Stimulated activated CD8-positive, alpha-beta memory T cell treated with anti-CD3 and anti-CD28 coated beads, Interleukin-15, amount 100 ng/mL, for 4 hours (primary cell): Measurements from ENCODE around the gene MRPL58.
A peak's percentile ranks its signal among the peaks of the same experiment; 100 is the strongest.

Experiments
- DNase-seq, 2 donors: peaks; one replicate each; pipeline ENCODE4 v3.0.0-alpha.2; 2020; ENCODE audit warnings: low read depth in 2 of 2

MRPL58 gene

GRCh38 chr17:75046407-75047289 is 34.2 kb downstream of the MRPL58 start, which contains the start of the genes ATP5PD and KCTD2:
Gene ATP5PD (minus strand): TSS chr17:75046969. CDS start chr17:75042650, 4,319 bp downstream.
Gene KCTD2 (plus strand): TSS chr17:75047225. CDS start chr17:75047251, 26 bp downstream.
- DNase-seq = peak; percentile 90 to 93

GRCh38 chr17:75047398-75048098 is 35.1 kb downstream of the MRPL58 start:
- DNase-seq = no peak

GRCh38 chr17:75048249-75048878 is 35.9 kb downstream of the MRPL58 start:
- DNase-seq = no peak

GRCh38 chr17:75049057-75049456 is 36.6 kb downstream of the MRPL58 start:
- DNase-seq = no peak

- DNase-seq = no peak
Measured at GRCh38 chr17:75049706-75050105, 37.2 kb downstream of the MRPL58 start.

GRCh38 chr17:75051941-75052340 is 39.5 kb downstream of the MRPL58 start:
- no peak for DNase-seq

GRCh38 chr17:75059369-75060345 is 47.2 kb downstream of the MRPL58 start:
- no peak for DNase-seq

- no peak for DNase-seq
Measured at GRCh38 chr17:75060434-75061054, 48.1 kb downstream of the MRPL58 start.

- no peak for DNase-seq
Measured at GRCh38 chr17:75061055-75061438, 48.6 kb downstream of the MRPL58 start.

GRCh38 chr17:75061618-75062017 is 49.1 kb downstream of the MRPL58 start:
- DNase-seq = no peak

- no peak for DNase-seq
Measured at GRCh38 chr17:75063201-75063600, 50.7 kb downstream of the MRPL58 start.

- no peak for DNase-seq
Measured at GRCh38 chr17:75063626-75064025, 51.2 kb downstream of the MRPL58 start.

- DNase-seq = no peak
Measured at GRCh38 chr17:75064040-75064439, 51.6 kb downstream of the MRPL58 start.

- DNase-seq = no peak
Measured at GRCh38 chr17:75064460-75064859, 52.0 kb downstream of the MRPL58 start.

- no peak for DNase-seq
Measured at GRCh38 chr17:75064867-75065561, 52.5 kb downstream of the MRPL58 start.

- DNase-seq = no peak
Measured at GRCh38 chr17:75065562-75066151, 53.2 kb downstream of the MRPL58 start.

GRCh38 chr17:75067856-75068255 is 55.4 kb downstream of the MRPL58 start:
- DNase-seq = no peak

- DNase-seq = no peak
Measured at GRCh38 chr17:75068750-75069149, 56.3 kb downstream of the MRPL58 start.

GRCh38 chr17:75069783-75070182 is 57.3 kb downstream of the MRPL58 start:
- DNase-seq = no peak
